ENCODE measurements around the gene SCAI.
"Not testable (repeated sequence)": the region's sequence is repeated elsewhere in the genome, so short reads cannot be mapped to it uniquely, and the experiment has no call there.

The SCAI gene

DNA sequence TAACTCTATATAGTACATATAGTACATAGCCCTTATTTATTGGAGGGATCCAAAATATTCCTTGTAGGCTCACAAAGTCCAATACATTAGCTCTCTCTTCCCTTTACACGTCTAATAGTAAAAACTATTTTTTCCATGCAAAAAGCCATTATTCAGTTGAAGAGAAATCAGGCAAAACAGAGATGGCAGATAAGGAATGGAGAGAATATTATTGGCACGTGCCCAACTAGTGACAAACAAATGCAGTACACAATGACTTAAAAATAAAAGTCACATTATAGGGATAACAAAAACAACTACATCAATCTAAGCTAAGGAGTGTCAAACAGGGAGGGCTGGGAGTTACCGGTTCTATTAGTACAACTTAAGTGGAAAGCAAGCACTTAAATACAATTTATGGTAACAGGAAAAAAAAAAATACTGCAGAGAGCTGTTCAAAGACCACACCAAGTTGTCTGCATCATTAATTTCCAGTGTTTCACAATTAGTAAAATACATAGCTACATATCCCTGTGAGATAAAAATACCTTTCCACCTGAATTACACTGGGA is 4.1 kb upstream of the SCAI start:
- no peak for DNase-seq

DNA sequence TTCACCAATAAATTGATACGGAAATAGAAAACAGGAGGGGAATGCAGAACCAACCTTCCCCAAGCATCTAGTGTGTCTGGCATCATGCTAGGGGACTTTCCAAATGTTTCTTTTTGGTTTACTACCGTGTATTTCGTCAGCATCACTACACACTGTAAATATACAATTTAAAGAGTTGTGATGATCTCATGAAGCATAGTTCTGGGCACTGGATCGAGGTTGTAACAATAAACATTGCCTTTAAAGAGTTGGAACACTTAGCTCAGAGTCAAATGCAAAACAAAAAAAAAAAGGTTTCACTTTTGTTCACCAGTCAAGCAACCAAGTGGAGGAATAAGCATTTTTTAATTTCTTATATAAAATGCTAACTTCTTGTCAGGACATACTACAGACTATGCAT is 2.9 kb upstream of the SCAI start:
- DNase-seq: no peak

- no peak for DNase-seq
Measured at GRCh38 chr9:125145425-125145824, 2.1 kb upstream of the SCAI start.

GRCh38 chr9:125142560-125143376 is 560 bp downstream of the SCAI start:
- DNase-seq: peak in 1 of 2 donors; percentile 6

DNA sequence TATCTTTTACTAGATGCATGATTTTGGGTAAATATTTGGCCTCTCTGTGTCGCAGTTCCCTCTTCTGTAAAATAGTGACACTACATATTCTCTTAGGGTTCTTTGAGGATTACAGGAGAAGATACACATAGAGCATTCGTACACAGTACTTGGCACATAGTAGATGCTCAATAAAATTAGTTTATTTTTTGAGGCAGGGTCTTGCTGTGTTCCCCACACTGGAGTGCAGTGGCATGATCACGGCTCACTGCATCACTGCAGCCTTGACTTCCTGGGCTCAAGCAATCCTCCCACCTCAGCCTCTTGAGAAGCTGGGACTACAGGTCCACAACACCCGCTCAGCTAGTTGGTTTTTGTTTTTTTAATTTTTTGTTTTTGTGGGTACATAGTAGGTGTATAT is 1.6 kb downstream of the SCAI start:
- no peak for DNase-seq

DNA sequence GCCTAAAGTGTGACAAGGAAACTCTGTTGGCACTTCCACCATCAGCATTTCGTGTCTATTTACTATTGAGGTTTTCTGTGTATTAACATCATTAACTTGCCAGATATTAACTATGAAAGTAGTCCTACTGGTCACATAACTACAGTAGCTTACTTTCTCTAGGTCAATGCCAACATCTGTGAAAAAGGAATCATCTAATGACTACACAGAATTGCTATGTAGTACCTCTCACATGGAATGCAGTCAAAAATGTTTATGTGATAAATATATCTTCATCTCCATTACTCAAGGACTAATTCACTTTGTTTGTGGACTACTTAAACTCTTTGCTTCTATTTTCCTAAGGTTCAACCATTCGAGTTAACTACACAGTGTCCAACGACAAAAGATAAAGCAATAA is 2.1 kb downstream of the SCAI start:
- no peak for DNase-seq

DNA sequence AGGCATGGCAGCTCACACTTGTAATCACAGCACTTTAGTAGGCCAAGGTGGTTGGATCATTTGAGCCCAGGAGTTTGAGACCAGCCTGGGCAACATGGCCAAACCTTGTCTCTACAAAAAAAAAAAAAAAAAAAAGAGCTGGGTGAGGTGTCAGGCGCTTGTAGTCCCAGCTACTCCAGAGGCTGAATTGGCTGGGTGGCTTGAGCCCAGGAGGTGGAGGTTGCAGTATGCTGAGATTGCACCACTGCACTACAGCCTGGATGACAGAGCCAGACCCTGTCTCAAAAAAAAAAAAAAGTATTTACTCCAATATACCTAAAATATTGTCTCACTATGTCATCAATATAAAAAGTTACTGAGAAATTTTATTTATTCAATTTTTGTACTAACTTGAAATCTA is 2.8 kb downstream of the SCAI start:
- no peak for DNase-seq

DNA sequence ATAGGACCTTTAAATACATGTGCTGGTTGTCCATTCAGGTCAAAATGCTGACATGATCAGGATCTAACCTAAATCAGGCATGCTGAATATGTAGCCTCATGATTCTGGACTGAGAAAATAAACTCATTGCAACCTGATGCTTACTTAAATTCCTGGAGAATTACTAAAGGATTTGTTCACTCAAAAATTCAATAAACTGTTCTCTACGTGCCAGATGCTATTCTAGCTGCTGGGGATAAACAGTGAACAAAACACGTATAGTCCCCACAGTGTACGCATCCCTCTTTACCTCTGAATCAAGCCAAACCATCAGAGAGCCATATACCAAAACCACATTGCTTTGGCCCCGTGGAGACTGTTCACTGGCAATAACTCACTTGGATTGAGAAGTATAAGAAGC is 6.1 kb downstream of the SCAI start:
- DNase-seq: no peak

- DNase-seq: no peak
Measured at GRCh38 chr9:125134976-125135375, 8.4 kb downstream of the SCAI start.

GRCh38 chr9:125133403-125134329 is 9.7 kb downstream of the SCAI start:
- no peak for DNase-seq

DNA sequence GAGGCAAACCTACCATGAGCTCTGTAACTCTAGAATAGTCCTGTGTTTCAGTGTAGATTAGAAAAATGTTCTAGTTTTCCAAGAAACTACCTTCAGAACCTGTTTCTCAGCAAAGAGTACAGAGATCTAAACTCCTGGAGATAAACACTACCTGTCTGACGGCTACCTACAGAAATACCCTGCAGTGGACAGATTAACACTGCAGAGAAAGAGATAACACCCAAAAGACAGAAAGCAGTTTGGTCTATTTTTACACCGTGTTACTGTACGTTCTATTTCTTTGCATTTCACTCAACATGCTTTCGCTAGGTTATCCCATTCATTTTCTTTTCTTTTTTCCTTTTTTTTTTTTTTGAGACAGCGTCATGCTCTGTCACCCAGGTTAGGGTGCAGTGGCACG is 11.6 kb downstream of the SCAI start:
- DNase-seq: no peak

DNA sequence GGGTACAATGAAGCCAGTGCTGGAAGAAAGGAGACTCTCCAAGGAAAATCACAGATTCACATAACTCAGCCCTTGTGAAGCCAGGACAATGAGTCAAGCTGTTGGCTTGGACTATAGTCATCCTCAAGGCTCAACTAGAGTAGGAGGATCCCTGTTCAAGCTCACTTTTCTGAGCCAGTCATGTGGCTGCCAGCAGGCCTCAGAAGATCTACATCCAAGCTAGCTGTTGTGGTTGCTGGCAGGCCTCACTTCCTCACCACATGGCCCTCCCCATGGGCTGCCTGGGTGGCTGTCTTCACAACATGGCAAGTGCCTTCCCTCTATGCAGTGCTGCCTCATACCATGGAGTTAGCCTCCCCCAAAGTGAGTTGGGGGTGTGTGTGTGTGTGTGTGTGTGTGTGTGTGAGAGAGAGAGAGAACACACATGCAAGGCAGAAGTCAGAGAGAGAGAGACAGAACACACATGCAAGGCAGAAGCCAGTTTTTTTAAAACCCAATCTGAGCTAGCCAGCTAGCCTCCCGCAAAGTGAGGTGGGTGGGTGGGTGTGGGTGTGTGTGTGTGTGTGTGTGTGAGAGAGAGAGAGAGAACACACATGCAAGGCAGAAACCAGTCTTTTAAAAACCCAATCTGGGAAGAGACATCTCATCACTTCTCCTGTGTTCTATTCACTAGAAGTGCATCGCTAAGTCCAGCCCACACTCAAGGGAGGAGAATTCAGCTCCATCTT is 17.1 kb downstream of the SCAI start:
- peak; percentile 48 to 59 for DNase-seq

DNA sequence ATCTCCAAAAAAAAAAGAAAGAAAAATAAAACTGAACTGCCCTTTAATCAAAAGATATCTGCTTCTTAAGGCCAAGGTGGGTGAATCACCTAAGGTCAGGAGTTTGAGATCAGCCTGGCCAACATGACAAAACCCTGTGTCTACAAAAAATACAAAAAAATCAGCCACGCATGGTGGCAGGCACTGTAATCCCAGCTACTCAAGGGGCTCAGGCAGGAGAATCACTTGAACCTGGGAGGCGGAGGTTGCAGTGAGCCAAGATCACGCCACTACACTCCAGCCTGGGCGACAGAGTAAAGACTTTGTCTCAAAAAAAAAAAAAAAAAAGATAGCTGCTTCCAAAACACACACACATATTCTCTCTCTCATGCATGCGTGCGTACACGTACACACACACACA is 17.8 kb downstream of the SCAI start:
- DNase-seq: no peak

DNA sequence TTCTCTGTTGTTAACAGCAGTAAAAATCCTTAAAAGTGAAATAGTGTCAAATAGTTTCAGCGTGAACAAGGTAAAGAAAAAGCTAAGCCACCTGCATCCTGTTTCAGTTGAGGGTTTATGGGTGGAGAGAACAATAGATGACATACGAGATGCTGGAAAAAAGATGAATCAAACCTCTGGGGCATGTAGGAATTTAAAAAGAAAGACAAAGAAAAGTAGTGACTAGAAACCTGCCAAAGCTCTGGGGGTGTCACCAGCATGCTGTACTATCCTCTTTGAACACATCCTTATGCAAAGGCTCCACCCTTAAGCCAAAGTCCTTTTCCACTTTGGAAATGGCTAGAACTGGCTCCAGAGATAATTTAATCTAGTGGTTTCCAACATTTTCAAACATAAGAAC is 22.2 kb downstream of the SCAI start:
- DNase-seq: no peak

DNA sequence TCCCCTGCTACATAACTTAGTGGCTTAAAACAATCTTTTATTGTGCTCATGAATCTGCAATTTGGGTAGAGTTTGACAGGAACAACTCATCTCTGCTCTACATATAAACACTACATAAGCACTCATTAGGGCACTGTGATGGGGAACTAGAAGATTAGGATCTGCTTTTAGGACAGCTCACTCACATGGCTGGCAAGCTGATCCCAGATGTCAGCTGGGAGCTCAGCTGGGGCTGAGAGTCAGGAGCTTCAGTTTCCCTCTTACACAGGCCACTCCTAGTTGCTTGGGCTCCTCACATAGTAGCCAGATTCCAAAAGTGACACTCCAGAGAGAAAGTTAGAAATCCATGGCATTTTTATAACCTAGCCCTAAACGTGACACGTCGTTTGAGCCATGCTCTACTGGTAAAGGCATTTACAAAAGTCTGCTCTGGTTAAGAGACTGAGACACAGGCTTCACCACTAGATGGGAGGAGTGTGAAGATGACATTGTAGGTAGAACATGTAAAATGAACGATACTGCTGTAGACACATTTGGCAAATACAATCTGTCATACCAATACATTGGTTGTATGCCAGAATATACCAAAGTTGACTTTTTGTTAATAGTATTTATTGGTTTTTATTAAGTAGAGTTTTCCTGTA is 23.6 kb downstream of the SCAI start:
- no peak for DNase-seq

GRCh38 chr9:125118696-125119095 is 24.6 kb downstream of the SCAI start:
- DNase-seq: not testable (repeated sequence)

DNA sequence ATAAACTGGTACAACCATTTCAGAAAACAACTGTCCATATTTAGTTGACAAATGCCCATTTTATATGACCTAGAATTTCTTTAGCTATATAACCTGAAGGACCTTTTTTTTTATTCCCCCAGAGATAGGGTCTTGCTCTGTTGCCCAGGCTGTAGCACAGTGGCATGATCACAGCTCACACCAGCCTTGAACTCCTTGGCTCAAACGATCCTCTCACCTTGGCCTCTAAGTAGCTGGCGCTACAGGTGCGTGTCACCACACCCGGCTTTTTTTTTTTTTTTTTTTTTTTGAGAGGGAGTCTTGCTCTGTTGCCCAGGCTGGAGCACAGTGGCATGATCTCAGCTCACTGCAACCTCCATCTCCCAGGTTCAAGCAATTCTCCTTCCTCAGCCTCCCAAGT is 28.8 kb downstream of the SCAI start:
- not testable (repeated sequence) for DNase-seq

GRCh38 chr9:125110464-125110863 is 32.9 kb downstream of the SCAI start:
- no peak for DNase-seq

DNA sequence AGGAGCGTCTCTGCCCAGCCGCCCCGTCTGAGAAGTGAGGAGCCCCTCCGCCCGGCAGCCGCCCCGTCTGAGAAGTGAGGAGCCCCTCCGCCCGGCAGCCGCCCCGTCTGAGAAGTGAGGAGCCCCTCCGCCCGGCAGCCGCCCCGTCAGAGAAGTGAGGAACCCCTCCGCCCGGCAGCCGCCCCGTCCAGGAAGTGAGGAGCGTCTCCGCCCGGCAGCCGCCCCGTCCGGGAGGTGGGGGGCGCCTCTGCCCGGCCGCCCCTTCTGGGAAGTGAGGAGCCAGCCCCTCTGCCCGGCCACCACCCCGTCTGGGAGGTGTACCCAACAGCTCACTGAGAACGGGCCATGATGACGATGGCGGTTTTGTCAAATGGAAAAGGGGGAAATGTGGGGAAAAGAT is 34.8 kb downstream of the SCAI start:
- not testable (repeated sequence) for DNase-seq

DNA sequence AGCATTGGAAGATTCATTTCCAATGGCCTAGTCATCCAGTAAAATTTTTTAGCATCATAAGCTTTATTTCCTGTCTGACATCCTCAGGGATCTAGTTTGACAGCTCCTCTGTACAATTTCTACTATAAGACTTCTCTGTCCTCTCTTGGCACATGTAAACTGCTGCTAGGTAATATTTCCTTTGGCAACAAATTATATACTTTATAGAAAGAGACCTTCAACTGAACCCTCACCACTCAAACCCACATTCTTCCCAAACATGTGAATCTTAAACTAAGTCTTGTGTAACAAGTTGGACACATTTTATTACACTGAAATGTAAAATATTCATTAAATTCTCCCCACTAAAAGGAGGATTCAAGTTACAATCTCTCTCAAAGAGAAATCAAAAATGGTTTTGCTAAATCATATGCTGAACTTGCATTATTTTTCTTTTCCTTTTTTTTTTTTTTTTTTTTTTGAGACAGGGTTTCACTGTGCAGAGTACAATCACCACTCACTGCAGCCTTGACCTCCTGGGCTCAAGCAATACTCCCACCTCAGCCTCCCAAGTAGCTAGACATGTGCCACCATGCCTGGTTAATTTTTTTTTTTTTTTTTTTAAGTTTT is 36.9 kb downstream of the SCAI start:
- DNase-seq: no peak

DNA sequence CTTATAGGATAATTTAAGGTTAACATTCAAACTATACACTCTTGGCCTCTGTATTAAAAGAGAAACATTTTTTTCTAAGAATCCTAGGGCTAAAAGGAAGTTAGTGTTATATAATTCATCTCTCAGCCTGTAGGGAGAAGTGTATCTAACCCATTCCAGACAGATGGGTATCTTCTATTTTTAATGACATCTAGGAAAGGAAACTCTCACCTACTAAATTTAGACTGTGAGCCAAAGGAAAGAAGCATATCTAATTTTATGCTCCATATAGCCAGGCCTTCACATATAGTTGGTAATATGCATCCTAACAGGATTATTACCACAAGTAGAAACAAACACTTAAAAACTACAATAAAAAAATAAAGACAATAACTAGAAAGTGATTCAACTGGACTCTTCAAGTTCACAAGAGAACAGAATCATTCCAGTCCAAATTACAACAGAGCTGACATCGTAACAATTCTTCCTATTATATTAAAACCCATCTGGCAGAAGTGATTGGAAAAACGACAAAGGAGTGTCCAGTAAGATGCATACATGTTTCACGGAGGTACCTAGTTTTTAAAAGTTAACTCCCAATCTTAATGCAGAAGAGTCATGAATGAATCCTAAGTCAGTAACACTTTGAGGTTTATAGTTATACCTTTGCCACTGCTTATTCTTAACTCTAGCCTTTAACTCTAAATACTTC is 39.4 kb downstream of the SCAI start:
- DNase-seq: no peak

Measured in stimulated activated CD4-positive, alpha-beta T cell treated with anti-CD3 and anti-CD28 coated beads, Interleukin-2, amount 100 ng/mL, for 48 hours (primary cell).